ENCODE data around the gene MGME1.

DNA sequence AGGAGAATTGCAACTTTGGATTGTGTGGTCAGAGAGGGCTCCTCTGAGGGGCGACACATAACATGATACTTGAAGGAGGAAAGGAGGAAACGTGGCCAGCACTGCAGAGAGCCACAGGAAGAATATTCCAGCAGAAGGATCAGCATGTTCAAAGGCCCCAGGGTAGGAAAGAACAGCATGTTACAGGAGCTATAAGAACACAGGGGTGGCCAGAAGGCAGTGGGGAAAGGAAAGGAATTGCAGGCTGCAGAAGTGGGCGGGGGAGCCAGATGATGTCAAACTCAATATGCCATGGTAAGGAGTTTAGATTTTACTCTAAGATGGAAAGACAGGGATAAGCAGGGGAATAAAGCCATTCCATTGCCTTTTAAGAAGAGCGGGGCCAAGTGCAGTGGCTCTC lies 30.7 kb downstream of the MGME1 start:
- TF ChIP-seq, protein P1, sequence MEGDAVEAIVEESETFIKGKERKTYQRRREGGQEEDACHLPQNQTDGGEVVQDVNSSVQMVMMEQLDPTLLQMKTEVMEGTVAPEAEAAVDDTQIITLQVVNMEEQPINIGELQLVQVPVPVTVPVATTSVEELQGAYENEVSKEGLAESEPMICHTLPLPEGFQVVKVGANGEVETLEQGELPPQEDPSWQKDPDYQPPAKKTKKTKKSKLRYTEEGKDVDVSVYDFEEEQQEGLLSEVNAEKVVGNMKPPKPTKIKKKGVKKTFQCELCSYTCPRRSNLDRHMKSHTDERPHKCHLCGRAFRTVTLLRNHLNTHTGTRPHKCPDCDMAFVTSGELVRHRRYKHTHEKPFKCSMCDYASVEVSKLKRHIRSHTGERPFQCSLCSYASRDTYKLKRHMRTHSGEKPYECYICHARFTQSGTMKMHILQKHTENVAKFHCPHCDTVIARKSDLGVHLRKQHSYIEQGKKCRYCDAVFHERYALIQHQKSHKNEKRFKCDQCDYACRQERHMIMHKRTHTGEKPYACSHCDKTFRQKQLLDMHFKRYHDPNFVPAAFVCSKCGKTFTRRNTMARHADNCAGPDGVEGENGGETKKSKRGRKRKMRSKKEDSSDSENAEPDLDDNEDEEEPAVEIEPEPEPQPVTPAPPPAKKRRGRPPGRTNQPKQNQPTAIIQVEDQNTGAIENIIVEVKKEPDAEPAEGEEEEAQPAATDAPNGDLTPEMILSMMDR (IDR thresholded peaks at IDR 0.05): no peak
- TF ChIP-seq, protein P2, sequence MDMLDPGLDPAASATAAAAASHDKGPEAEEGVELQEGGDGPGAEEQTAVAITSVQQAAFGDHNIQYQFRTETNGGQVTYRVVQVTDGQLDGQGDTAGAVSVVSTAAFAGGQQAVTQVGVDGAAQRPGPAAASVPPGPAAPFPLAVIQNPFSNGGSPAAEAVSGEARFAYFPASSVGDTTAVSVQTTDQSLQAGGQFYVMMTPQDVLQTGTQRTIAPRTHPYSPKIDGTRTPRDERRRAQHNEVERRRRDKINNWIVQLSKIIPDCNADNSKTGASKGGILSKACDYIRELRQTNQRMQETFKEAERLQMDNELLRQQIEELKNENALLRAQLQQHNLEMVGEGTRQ (CRISPR knock-in tag; IDR thresholded peaks at IDR 0.05): no peak
- TF ChIP-seq NR3C1 (CRISPR knock-in tag; conservative IDR thresholded peaks at IDR 0.05; ENCODE audit: low read depth) (no peak), SP1 (CRISPR knock-in tag; conservative IDR thresholded peaks at IDR 0.05) (no peak), GABPB1 (CRISPR knock-in tag; IDR thresholded peaks at IDR 0.05) (no peak)
